Inferior parietal cortex (tissue), 1 donor: ENCODE measurements around the gene ACSL1.
"Not testable (repeated sequence)": the region's sequence is repeated elsewhere in the genome, so short reads cannot be mapped to it uniquely, and the experiment has no call there.

Experiments
- DNase-seq: peaks from one replicate; pipeline ENCODE4 v3.0.0-alpha.2; 2016; ENCODE audit errors: extremely low spot score

The ACSL1 gene

GRCh38 chr4:184843984-184844554, 18.3 kb upstream of the ACSL1 start:
- DNase-seq: no peak

- DNase-seq: not testable (repeated sequence)
These were observed 13.3 kb upstream of the ACSL1 start for GRCh38 chr4:184839075-184839399.

GRCh38 chr4:184838249-184839074, 12.7 kb upstream of the ACSL1 start:
- no peak for DNase-seq

- no peak for DNase-seq
These were observed 10.8 kb upstream of the ACSL1 start for GRCh38 chr4:184836613-184837012.

- no peak for DNase-seq
These were observed 7.5 kb upstream of the ACSL1 start for GRCh38 chr4:184833046-184833838.

- DNase-seq: no peak
These were observed 5.4 kb upstream of the ACSL1 start for GRCh38 chr4:184831153-184831552.

- DNase-seq: no peak
These were observed 1.0 kb upstream of the ACSL1 start for GRCh38 chr4:184826691-184827270.

- DNase-seq: no peak
These were observed 450 bp downstream of the ACSL1 start for GRCh38 chr4:184825141-184825895.

- no peak for DNase-seq
These were observed 1.0 kb downstream of the ACSL1 start for GRCh38 chr4:184824776-184825084.

- DNase-seq: no peak
These were observed 1.5 kb downstream of the ACSL1 start for GRCh38 chr4:184824081-184824775.

GRCh38 chr4:184823014-184823413, 2.8 kb downstream of the ACSL1 start:
- DNase-seq: no peak

GRCh38 chr4:184822356-184822755, 3.4 kb downstream of the ACSL1 start:
- no peak for DNase-seq

- no peak for DNase-seq
These were observed 4.5 kb downstream of the ACSL1 start for GRCh38 chr4:184821242-184821641.

- no peak for DNase-seq
These were observed 6.0 kb downstream of the ACSL1 start for GRCh38 chr4:184819786-184820185.

- no peak for DNase-seq
These were observed 7.6 kb downstream of the ACSL1 start for GRCh38 chr4:184818216-184818564.

- DNase-seq: no peak
These were observed 8.1 kb downstream of the ACSL1 start for GRCh38 chr4:184817494-184818215.

- no peak for DNase-seq
These were observed 8.8 kb downstream of the ACSL1 start for GRCh38 chr4:184816962-184817361.

GRCh38 chr4:184815046-184815877, 10.5 kb downstream of the ACSL1 start:
- peak; percentile 64 for DNase-seq

- no peak for DNase-seq
These were observed 11.1 kb downstream of the ACSL1 start for GRCh38 chr4:184814686-184815045.

- DNase-seq: no peak
These were observed 13.1 kb downstream of the ACSL1 start for GRCh38 chr4:184812651-184813181.
